Keratinocyte (primary cell): ENCODE data around the gene RPS19BP1.

Experiments used
- EZH2 ChIP-seq: IDR thresholded peaks from one replicate; pipeline ENCODE4 v1.6.1; 2012; ENCODE audit warnings: inconsistent platforms, mild to moderate bottlenecking, low read length, moderate library complexity
- TF ChIP-seq, protein P1 (sequence below), 3 experiments: IDR thresholded peaks in 1 of 3; conservative IDR thresholded peaks in 1 of 3; optimal IDR thresholded peaks in 1 of 3; 2 replicates in 2 of 3; 3 replicates in 1 of 3; pipeline versions ENCODE3 to v1.5.1; 2011; ENCODE audit warnings: low read length in 3 of 3, mild to moderate bottlenecking in 3 of 3, moderate library complexity in 2 of 3, control low read depth in 1 of 3, inconsistent platforms in 1 of 3; ENCODE audit not compliant: insufficient read depth in 2 of 3; ENCODE audit errors: extremely low read depth in 1 of 3

GRCh38 chr22:39525658-39525975 is 6.9 kb downstream of the RPS19BP1 start:
- TF ChIP-seq, protein P1, sequence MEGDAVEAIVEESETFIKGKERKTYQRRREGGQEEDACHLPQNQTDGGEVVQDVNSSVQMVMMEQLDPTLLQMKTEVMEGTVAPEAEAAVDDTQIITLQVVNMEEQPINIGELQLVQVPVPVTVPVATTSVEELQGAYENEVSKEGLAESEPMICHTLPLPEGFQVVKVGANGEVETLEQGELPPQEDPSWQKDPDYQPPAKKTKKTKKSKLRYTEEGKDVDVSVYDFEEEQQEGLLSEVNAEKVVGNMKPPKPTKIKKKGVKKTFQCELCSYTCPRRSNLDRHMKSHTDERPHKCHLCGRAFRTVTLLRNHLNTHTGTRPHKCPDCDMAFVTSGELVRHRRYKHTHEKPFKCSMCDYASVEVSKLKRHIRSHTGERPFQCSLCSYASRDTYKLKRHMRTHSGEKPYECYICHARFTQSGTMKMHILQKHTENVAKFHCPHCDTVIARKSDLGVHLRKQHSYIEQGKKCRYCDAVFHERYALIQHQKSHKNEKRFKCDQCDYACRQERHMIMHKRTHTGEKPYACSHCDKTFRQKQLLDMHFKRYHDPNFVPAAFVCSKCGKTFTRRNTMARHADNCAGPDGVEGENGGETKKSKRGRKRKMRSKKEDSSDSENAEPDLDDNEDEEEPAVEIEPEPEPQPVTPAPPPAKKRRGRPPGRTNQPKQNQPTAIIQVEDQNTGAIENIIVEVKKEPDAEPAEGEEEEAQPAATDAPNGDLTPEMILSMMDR (optimal IDR thresholded peaks at IDR 0.05 in 1 of 3, IDR thresholded peaks at IDR 0.05 in 1 of 3, conservative IDR thresholded peaks at IDR 0.05 in 1 of 3; ENCODE audit: extremely low read depth in 1 of 3, insufficient read depth in 2 of 3, low read length in 3 of 3): no peak
- no peak for TF ChIP-seq EZH2
